Nephron progenitor cell (in vitro differentiated cells): ENCODE data around the gene TMEM87B.
A peak's percentile ranks its signal among the peaks of the same experiment; 100 is the strongest.

Experiments
- DNase-seq: peaks from one replicate; pipeline ENCODE4 v3.0.0; 2021
- H3K27ac Mint-ChIP-seq: 2 replicates; pipeline ENCODE4 v1.8.0; 2021; ENCODE audit warnings: mild to moderate bottlenecking, moderate library complexity, mixed read lengths
- H3K27me3 Mint-ChIP-seq: 2 replicates; pipeline ENCODE4 v1.8.0; 2021; ENCODE audit warnings: mild to moderate bottlenecking, low read depth, mixed read lengths; ENCODE audit not compliant: poor library complexity
- H3K36me3 Mint-ChIP-seq: 2 replicates; pipeline ENCODE4 v1.8.0; 2021; ENCODE audit warnings: low read depth, mixed read lengths
- H3K4me1 Mint-ChIP-seq: 2 replicates; pipeline ENCODE4 v1.8.0; 2021; ENCODE audit warnings: mixed read lengths
- H3K4me3 Mint-ChIP-seq: 2 replicates; pipeline ENCODE4 v1.8.0; 2021; ENCODE audit warnings: mild to moderate bottlenecking, moderate library complexity, mixed read lengths
- H3K9me3 Mint-ChIP-seq: 2 replicates; pipeline ENCODE4 v1.8.0; 2021; ENCODE audit warnings: mild to moderate bottlenecking, moderate library complexity, mixed read lengths
- TF ChIP-seq, protein P1 (sequence below): fragments of 200-600 bp; sonication (generic); IDR thresholded peaks from 2 replicates; pipeline ENCODE4 v1.5.0; 2021; ENCODE audit warnings: antibody characterized with exemption

Gene TMEM87B

GRCh38 chr2:112141626-112142007 lies 86.5 kb downstream of the TMEM87B start:
- no peak overlapping the region for H3K4me3 Mint-ChIP-seq
- H3K9me3 Mint-ChIP-seq: no peaks in the 10 kb centered on the region
- peaks cover 11% of the 10 kb centered on the region for H3K27me3 Mint-ChIP-seq

GRCh38 chr2:112142525-112143078 lies 87.5 kb downstream of the TMEM87B start:
- Mint-ChIP-seq H3K9me3 (no peaks in the 10 kb centered on the region), H3K36me3 (peaks cover 41% of the 10 kb centered on the region), H3K27ac (no peak overlapping the region), H3K4me3 (no peak overlapping the region), H3K4me1 (peaks cover 36% of the 10 kb centered on the region), H3K27me3 (peaks cover 6% of the 10 kb centered on the region)
- DNase-seq: no peak
- TF ChIP-seq, protein P1, sequence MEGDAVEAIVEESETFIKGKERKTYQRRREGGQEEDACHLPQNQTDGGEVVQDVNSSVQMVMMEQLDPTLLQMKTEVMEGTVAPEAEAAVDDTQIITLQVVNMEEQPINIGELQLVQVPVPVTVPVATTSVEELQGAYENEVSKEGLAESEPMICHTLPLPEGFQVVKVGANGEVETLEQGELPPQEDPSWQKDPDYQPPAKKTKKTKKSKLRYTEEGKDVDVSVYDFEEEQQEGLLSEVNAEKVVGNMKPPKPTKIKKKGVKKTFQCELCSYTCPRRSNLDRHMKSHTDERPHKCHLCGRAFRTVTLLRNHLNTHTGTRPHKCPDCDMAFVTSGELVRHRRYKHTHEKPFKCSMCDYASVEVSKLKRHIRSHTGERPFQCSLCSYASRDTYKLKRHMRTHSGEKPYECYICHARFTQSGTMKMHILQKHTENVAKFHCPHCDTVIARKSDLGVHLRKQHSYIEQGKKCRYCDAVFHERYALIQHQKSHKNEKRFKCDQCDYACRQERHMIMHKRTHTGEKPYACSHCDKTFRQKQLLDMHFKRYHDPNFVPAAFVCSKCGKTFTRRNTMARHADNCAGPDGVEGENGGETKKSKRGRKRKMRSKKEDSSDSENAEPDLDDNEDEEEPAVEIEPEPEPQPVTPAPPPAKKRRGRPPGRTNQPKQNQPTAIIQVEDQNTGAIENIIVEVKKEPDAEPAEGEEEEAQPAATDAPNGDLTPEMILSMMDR: no peak

More at GRCh38 chr2:112141626-112142007, 86.5 kb downstream of the TMEM87B start:
- TF ChIP-seq, protein P1: no peak
- Mint-ChIP-seq H3K36me3 (peaks cover 32% of the 10 kb centered on the region), H3K27ac (no peak overlapping the region), H3K4me1 (peaks cover 29% of the 10 kb centered on the region)
- no peak for DNase-seq

DNA sequence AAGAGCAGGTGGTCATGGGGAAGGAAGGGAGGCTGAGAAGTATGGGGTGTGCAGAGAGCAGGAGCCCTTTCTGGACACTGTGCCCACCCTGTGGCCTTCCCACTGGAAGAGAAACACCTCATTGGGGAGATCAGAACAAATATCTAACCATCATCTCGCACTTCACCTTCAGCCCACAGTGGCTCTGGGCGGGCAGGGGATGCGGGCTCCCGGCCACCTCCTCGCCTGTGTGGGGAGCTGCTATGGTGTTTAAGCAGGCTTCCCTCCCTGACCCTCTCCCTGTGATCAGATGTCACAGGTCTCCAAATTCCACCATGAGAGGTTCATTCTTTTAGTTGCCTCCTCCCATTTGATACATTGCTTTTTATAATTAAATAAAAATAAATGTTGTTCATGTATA lies 88.1 kb downstream of the TMEM87B start:
- Mint-ChIP-seq H3K27me3 (peaks cover 8% of the 10 kb centered on the region), H3K36me3 (peaks cover 47% of the 10 kb centered on the region), H3K4me3 (no peak overlapping the region), H3K4me1 (peaks cover 39% of the 10 kb centered on the region), H3K27ac (no peak overlapping the region), H3K9me3 (no peaks in the 10 kb centered on the region)
- no peak for DNase-seq
- TF ChIP-seq, protein P1: no peak

- H3K9me3 Mint-ChIP-seq: no peaks in the 10 kb centered on the region
- H3K36me3 Mint-ChIP-seq: peaks cover 62% of the 10 kb centered on the region
- H3K4me3 Mint-ChIP-seq: no peak overlapping the region
- no peak for DNase-seq
- TF ChIP-seq, protein P1: no peak
- H3K27ac Mint-ChIP-seq: no peak overlapping the region
- H3K27me3 Mint-ChIP-seq: peaks cover 8% of the 10 kb centered on the region
- H3K4me1 Mint-ChIP-seq: peaks cover 54% of the 10 kb centered on the region
Measured at GRCh38 chr2:112144966-112145365, 89.9 kb downstream of the TMEM87B start.

DNA sequence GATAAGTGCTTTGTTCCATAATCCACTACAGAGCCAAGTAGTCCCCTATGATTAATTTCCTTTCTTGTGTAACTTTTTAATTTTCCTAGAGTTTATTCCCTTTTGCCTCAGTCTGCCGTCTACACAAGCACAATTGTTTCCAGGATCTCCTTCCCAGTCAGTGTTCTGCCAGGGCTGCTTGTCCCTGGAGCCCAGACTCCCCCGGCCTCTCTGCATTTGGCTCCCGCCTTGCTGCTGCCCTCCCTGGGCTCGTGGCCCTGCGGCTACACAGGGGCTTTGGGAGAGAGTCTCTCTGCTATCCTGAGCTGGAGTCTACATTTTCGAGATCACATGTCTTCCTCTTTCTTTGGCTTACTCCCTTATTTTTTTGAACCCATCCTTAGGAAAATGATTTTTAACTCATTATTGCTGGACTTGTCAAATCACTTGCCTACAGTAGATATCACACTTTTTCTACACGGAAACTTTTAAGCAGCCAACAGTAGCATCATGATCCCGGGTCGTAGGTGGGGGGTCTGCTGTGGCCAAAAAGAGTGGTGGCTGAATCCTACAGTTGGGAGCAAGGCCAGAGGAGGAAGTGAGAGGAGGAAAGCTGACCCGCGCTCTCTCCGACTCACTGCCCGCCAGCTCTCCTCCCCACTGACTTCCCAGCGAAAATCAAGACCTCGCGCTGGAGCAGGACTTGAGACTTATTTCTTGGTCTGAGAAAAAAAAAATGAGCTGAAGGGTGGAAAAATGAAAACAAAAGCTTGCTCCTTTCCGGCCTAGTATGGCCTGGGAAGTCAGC lies 92.5 kb downstream of the TMEM87B start:
- H3K4me3 Mint-ChIP-seq: no peak overlapping the region
- DNase-seq: no peak
- peaks cover 8% of the 10 kb centered on the region for H3K27me3 Mint-ChIP-seq
- peak overlapping the region; percentile 19 for H3K27ac Mint-ChIP-seq
- H3K4me1 Mint-ChIP-seq: peaks cover 43% of the 10 kb centered on the region
- H3K36me3 Mint-ChIP-seq: peaks cover 72% of the 10 kb centered on the region
- TF ChIP-seq, protein P1: no peak
- no peaks in the 10 kb centered on the region for H3K9me3 Mint-ChIP-seq
